Tibial artery (tissue), 4 donors: Measurements from ENCODE around the gene SLC25A33.

Source experiments
- DNase-seq, 2 donors: peaks; one replicate each; pipeline ENCODE4 v3.0.0-alpha.2; 2019
- H3K27ac ChIP-seq, 2 donors: fragments of 200-600 bp; sonication (generic) in 1 of 2; 1 replicate in 1 of 2; 2 replicates in 1 of 2; pipeline ENCODE4 v1.5.1; 2018 to 2019; ENCODE audit warnings: mild to moderate bottlenecking in 1 of 2
- H3K27me3 ChIP-seq, 2 donors: fragments of 200-600 bp; sonication (generic) in 1 of 2; one replicate each; pipeline versions ENCODE4 v1.5.1 to v1.6.0; 2016 to 2019
- H3K36me3 ChIP-seq, 3 donors: fragments of 200-600 bp; sonication (generic) in 2 of 3; one replicate each; pipeline ENCODE4 v1.5.1; 2016 to 2019; ENCODE audit warnings: mild to moderate bottlenecking in 2 of 3
- H3K4me1 ChIP-seq, 4 donors: fragments of 200-600 bp; sonication (generic) in 2 of 4; 1 replicate in 3 of 4; 2 replicates in 1 of 4; pipeline ENCODE4 v1.5.1; 2016 to 2019
- H3K4me3 ChIP-seq, 2 donors: fragments of 200-600 bp; sonication (generic) in 1 of 2; 1 replicate in 1 of 2; 2 replicates in 1 of 2; pipeline ENCODE4 v1.5.1; 2018 to 2019; ENCODE audit warnings: mild to moderate bottlenecking in 2 of 2
- H3K9me3 ChIP-seq, 3 donors: fragments of 200-600 bp; sonication (generic) in 1 of 3; one replicate each; pipeline ENCODE4 v1.5.1; 2016 to 2019
- intact Hi-C: fragments of 100-400 bp; cut with DNase I; formaldehyde crosslinking; loops from one replicate; pipeline ENCODE4 v1.15.0; 2023; ENCODE audit warnings: low total_unique reads
- TF ChIP-seq, protein P1 (sequence below), 2 experiments: fragments of 200-600 bp in 1 of 2; fragments of 450-650 bp in 1 of 2; IDR thresholded peaks; one replicate each; pipeline ENCODE4 v1.5.1; 2017 to 2019; ENCODE audit warnings: antibody characterized with exemption in 2 of 2, mild to moderate bottlenecking in 1 of 2, moderate library complexity in 1 of 2

SLC25A33 gene

DNA sequence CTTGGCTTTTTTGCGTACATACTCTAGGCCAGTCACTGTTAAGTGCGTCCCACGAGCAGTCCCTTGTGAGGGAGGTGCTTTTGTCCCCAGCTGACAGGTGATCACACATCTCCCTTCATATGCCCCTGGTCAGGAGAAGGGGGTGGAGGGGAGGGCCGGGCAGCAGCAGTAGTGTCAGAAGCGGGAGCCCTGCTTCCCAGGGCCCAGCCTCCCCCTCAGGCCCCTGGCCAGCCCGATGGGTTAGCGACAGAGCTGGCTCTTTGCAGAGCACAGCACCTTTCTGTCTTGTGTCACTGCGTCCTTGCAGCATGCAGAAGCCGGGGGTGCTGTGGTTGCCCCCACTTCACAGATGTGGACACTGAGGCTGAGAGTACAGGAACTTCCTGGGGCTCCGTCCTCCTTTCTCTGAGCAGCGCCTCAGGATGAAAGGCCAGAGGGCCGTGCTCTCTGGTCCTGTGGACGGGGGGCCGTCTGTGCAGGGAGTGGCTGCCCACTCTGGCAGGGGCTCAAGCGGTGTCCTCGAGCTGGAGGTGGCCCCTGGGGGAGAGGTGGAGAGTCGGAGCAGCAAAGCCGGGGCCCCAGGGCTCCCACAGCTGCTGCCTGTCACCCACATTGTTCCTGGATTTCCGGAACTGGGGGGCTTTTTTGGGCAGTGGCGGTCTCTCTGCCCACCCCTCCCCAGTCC is 55.3 kb downstream of the SLC25A33 start:
- Histone ChIP-seq H3K27me3 (no peaks in the 10 kb centered on the region), H3K36me3 (peaks cover 7 to 39% (median 12%) of the 10 kb centered on the region in 3 donors), H3K27ac (no peak overlapping the region), H3K4me1 (peaks cover 0 to 24% (median 6%) of the 10 kb centered on the region in 4 donors), H3K4me3 (no peak overlapping the region), H3K9me3 (no peaks in the 10 kb centered on the region)
- TF ChIP-seq, protein P1, sequence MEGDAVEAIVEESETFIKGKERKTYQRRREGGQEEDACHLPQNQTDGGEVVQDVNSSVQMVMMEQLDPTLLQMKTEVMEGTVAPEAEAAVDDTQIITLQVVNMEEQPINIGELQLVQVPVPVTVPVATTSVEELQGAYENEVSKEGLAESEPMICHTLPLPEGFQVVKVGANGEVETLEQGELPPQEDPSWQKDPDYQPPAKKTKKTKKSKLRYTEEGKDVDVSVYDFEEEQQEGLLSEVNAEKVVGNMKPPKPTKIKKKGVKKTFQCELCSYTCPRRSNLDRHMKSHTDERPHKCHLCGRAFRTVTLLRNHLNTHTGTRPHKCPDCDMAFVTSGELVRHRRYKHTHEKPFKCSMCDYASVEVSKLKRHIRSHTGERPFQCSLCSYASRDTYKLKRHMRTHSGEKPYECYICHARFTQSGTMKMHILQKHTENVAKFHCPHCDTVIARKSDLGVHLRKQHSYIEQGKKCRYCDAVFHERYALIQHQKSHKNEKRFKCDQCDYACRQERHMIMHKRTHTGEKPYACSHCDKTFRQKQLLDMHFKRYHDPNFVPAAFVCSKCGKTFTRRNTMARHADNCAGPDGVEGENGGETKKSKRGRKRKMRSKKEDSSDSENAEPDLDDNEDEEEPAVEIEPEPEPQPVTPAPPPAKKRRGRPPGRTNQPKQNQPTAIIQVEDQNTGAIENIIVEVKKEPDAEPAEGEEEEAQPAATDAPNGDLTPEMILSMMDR (IDR thresholded peaks at IDR 0.05): no peak
- DNase-seq: no peak
- intact Hi-C loops: no loop called here

DNA sequence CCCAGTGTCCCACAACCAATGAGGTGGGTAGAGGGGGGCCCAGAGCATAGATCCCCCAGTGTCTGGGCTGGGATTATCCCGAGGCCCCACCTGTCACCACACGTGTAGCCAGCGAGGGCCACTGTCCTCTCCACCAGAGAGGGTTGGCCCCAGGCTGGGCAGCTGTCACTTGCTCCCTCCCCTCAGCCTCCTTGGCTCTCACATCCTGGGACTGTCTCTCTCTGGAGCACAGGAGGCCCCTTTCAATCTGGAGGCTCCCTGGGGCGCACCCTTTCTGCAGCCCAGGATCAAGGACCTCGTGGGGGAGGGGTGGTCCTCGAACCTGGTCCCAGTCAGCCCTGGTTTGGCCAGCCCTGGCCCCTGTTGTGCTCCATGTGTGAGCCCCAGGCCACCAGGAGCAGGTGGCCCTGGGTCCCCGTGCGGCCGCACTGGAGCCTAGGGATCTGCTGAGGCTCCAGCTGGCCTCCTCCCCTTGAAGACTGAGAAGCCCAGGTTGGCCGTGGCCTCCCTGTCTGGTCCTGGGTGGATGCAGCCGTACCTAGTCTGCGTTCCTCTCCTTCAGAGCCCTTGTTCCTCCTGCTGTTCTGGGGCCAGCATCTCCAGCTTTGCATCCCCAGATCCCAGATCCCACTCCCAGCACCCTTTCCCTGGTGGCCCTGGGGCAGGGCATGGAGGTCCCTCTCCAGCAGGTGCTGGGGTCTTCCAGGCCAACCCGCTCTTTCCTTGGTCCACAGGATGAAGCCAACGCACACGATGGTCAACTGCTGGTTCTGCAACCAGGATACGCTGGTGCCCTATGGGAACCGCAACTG is 56.1 kb downstream of the SLC25A33 start:
- H3K27ac ChIP-seq: no peak overlapping the region
- no peak overlapping the region for H3K4me3 ChIP-seq
- TF ChIP-seq, protein P1 (IDR thresholded peaks at IDR 0.05): no peak
- H3K27me3 ChIP-seq: no peaks in the 10 kb centered on the region
- DNase-seq: no peak
- H3K36me3 ChIP-seq: peaks cover 7 to 46% (median 20%) of the 10 kb centered on the region in 3 donors
- peaks cover 0 to 17% (median 2%) of the 10 kb centered on the region in 4 donors for H3K4me1 ChIP-seq
- intact Hi-C loops: no loop called here
- H3K9me3 ChIP-seq: no peaks in the 10 kb centered on the region

DNA sequence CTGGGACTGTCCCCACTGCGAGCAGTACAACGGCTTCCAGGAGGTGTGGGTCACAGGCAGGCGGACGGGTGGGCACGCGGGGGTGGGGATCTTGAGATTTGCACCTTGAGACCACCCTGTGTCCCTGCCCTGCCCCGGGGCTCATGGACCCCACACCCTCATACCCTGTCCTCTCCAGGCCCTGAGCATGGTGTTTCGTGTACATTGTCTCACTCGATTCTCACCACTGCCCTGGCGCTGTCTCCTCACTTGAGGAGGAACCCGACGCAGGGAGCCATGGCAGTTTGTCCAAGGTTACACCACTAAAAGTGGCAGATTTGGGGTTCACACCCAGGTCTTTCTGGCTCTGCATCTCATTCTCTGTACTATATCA is 56.7 kb downstream of the SLC25A33 start:
- H3K27ac ChIP-seq: no peak overlapping the region
- H3K4me3 ChIP-seq: no peak overlapping the region
- H3K27me3 ChIP-seq: no peaks in the 10 kb centered on the region
- intact Hi-C loops: no loop called here
- H3K9me3 ChIP-seq: no peaks in the 10 kb centered on the region
- peaks cover 0 to 17% (median 2%) of the 10 kb centered on the region in 4 donors for H3K4me1 ChIP-seq
- H3K36me3 ChIP-seq: peaks cover 8 to 52% (median 24%) of the 10 kb centered on the region in 3 donors
- no peak for DNase-seq
- TF ChIP-seq, protein P1 (IDR thresholded peaks at IDR 0.05): no peak

DNA sequence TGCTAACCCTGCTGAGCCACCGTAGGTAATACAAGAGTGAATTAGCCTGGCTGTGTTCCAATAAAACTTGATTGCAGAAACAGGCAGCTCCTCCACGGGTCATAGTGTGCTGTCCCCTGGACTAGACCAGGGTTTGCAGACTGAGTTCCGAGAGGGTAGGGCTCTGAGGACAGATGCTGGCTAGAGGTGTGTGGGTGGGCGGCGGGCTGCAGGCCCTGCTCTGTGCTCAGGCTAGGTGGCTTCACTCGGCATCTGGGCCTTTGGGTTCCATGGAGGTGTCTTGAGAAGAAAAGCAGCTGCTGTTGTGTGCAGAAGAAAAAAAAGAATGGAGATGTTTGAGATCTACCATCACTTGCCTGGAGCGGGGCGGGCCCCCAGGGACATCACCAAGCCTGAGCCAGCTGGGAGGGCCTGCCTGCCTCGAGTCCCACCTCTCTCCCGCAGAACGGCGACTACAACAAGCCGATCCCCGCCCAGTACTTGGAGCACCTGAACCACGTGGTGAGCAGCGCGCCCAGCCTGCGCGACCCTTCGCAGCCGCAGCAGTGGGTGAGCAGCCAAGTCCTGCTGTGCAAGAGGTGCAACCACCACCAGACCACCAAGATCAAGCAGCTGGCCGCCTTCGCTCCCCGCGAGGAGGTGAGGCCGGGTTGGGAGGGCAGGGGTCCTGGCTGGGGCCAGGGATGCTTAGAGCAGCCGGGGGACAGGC is 57.3 kb downstream of the SLC25A33 start:
- Histone ChIP-seq H3K36me3 (peaks cover 14 to 58% (median 30%) of the 10 kb centered on the region in 3 donors), H3K9me3 (no peaks in the 10 kb centered on the region), H3K27ac (no peak overlapping the region), H3K4me1 (peaks cover 0 to 17% (median 2%) of the 10 kb centered on the region in 4 donors), H3K4me3 (no peak overlapping the region), H3K27me3 (no peaks in the 10 kb centered on the region)
- TF ChIP-seq, protein P1 (IDR thresholded peaks at IDR 0.05): no peak
- no peak for DNase-seq
- intact Hi-C loops: no loop called here

DNA sequence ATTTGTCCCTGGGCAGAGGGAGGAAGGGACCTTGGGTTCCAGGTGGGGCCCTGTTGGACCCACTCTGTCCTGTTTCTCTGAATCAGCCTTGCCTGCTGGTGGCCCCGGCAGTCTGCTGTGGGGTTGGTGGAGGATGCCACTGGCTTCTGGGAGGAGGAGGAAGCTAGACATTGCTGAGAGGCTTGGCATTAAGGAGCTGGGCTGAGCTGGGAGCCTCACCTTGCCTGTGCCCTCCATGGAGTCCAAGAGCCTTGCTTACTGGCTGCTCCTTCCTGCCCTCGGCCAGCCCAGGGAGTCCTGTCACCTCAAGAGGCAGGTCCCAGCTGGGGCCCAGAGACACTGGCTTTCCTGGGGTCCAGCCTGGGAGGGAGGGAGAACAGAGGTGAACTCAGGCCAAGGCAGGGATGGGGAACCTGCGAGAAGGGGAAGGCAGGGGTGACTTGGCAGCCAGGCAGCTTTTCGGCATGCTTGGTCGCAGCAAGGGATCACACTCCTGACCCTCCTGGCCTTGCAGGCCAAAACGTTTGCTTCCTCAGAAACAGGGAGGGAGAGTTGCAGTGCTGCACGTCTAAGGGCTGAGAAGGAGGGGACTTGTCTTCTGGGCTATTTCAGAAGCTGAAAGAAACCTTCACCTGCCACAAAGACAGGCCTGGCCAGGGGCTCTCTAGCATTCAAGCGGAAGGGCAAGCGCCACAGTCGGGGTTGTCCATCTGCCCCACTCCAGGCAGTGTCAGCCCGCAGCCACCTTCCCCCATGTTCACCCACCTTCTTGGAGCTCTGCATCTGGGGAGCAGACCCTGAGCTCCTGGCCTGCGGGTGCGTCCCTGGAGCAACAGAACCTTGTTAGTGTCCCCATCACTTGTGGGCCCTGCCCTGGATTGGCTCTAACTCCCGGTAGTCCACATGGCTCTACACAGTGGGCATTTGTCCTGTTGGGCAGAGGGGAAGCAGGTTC is 58.4 kb downstream of the SLC25A33 start:
- Histone ChIP-seq H3K27me3 (no peaks in the 10 kb centered on the region), H3K27ac (no peak overlapping the region), H3K4me1 (peaks cover 0 to 15% (median 2%) of the 10 kb centered on the region in 4 donors), H3K9me3 (no peaks in the 10 kb centered on the region), H3K36me3 (peaks cover 16 to 69% (median 41%) of the 10 kb centered on the region in 3 donors), H3K4me3 (no peak overlapping the region)
- intact Hi-C loops: no loop called here
- DNase-seq: no peak
- TF ChIP-seq, protein P1 (IDR thresholded peaks at IDR 0.05): no peak
